Astrocyte (in vitro differentiated cells and primary cell): ENCODE data around the gene PPP2R3A.

Source experiments
- EZH2 ChIP-seq: IDR thresholded peaks from 2 replicates; pipeline ENCODE4 v1.6.1; 2012; ENCODE audit warnings: mild to moderate bottlenecking, low read length, inconsistent platforms; ENCODE audit not compliant: insufficient read depth
- TF ChIP-seq, protein P1 (sequence below): IDR thresholded peaks from 2 replicates; pipeline ENCODE4 v1.5.1; 2011; ENCODE audit warnings: low read depth, mild to moderate bottlenecking, inconsistent platforms, low read length, moderate library complexity; ENCODE audit not compliant: insufficient read depth

GRCh38 chr3:135975053-135975452 lies 9.5 kb downstream of the PPP2R3A start:
- TF ChIP-seq, protein P1, sequence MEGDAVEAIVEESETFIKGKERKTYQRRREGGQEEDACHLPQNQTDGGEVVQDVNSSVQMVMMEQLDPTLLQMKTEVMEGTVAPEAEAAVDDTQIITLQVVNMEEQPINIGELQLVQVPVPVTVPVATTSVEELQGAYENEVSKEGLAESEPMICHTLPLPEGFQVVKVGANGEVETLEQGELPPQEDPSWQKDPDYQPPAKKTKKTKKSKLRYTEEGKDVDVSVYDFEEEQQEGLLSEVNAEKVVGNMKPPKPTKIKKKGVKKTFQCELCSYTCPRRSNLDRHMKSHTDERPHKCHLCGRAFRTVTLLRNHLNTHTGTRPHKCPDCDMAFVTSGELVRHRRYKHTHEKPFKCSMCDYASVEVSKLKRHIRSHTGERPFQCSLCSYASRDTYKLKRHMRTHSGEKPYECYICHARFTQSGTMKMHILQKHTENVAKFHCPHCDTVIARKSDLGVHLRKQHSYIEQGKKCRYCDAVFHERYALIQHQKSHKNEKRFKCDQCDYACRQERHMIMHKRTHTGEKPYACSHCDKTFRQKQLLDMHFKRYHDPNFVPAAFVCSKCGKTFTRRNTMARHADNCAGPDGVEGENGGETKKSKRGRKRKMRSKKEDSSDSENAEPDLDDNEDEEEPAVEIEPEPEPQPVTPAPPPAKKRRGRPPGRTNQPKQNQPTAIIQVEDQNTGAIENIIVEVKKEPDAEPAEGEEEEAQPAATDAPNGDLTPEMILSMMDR, result no peak
- no peak for TF ChIP-seq EZH2
